Natural killer cell (primary cell): ENCODE measurements around the gene SH3GL3. TPM values are rescaled to one million over a fixed set of nuclear protein-coding genes. Genes with fewer than 3 reads are reported as not detected.

Source experiments
- ATAC-seq, 3 donors: fragments of 150-1000 bp in 2 of 3; fragments of 200-7000 bp in 1 of 3; cut with Tn5 transposase; 1 replicate in 1 of 3; 2 replicates in 2 of 3; pipeline ENCODE4 v1.10.0; 2021; ENCODE audit warnings: mild to moderate bottlenecking in 2 of 3, moderate library complexity in 2 of 3
- DNase-seq, 2 donors: peaks; one replicate each; pipeline versions ENCODE4 v3.0.0 to v3.0.0-alpha.2; 2013 to 2021; ENCODE audit warnings: mixed read lengths in 1 of 2
- H3K27ac ChIP-seq: one replicate; pipeline ENCODE4 v1.5.1; 2013; ENCODE audit warnings: mild to moderate bottlenecking, low read length
- H3K27me3 ChIP-seq: one replicate; pipeline ENCODE4 v1.6.1; 2013; ENCODE audit warnings: low read length; ENCODE audit not compliant: control insufficient read depth, insufficient read depth
- H3K36me3 ChIP-seq: one replicate; pipeline ENCODE4 v1.6.1; 2013; ENCODE audit warnings: low read length; ENCODE audit not compliant: control insufficient read depth, insufficient read depth
- H3K4me1 ChIP-seq: one replicate; pipeline ENCODE4 v1.6.1; 2013; ENCODE audit warnings: low read length; ENCODE audit not compliant: control insufficient read depth, insufficient read depth
- H3K4me3 ChIP-seq: one replicate; pipeline ENCODE4 v1.5.1; 2013; ENCODE audit warnings: low read length
- H3K9me3 ChIP-seq: one replicate; pipeline ENCODE4 v1.6.1; 2013; ENCODE audit warnings: low read length; ENCODE audit not compliant: control insufficient read depth, insufficient read depth
- H3K27ac Mint-ChIP-seq, 2 donors: one replicate each; pipeline ENCODE4 v1.8.0; 2022; ENCODE audit warnings: mild to moderate bottlenecking in 2 of 2, mixed read lengths in 2 of 2, moderate library complexity in 1 of 2
- H3K27me3 Mint-ChIP-seq, 2 donors: one replicate each; pipeline ENCODE4 v1.8.0; 2022; ENCODE audit warnings: low read depth in 2 of 2, mixed read lengths in 2 of 2
- H3K36me3 Mint-ChIP-seq: one replicate; pipeline ENCODE4 v1.8.0; 2022; ENCODE audit warnings: mixed read lengths
- H3K4me1 Mint-ChIP-seq, 2 donors: one replicate each; pipeline ENCODE4 v1.8.0; 2022; ENCODE audit warnings: mixed read lengths in 2 of 2
- H3K4me3 Mint-ChIP-seq: one replicate; pipeline ENCODE4 v1.8.0; 2022; ENCODE audit warnings: mild to moderate bottlenecking, moderate library complexity, mixed read lengths
- H3K9me3 Mint-ChIP-seq, 2 donors: one replicate each; pipeline ENCODE4 v1.8.0; 2022; ENCODE audit warnings: mixed read lengths in 2 of 2
- CTCF ChIP-seq: fragments of 200-600 bp; IDR thresholded peaks from one replicate; pipeline ENCODE4 v1.8.0; 2022; ENCODE audit warnings: antibody characterized with exemption
- WGBS: methylation state at CpG from one replicate; pipeline ENCODE4 v1.1.7; 2013; ENCODE audit warnings: missing lambda C conversion rate; ENCODE audit not compliant: insufficient coverage; 5-methylcytosine and 5-hydroxymethylcytosine counted together
- intact Hi-C: fragments of 100-400 bp; cut with micrococcal nuclease; formaldehyde crosslinking; loops from one replicate; pipeline ENCODE4 v1.14.2; 2022
- total RNA-seq, 4 donors: library from RNA; stranded (reverse); fragments of 120-200 nt in 1 of 4; gene quantifications; one replicate each; pipeline versions ENCODE4 v1.2.3 to v1.2.4, GENCODE V29; 2013 to 2022

SH3GL3 gene
- total RNA-seq, 3 donors from 2014 or later (not counting 1 experiment from before 2014, with no cell fraction given) = not detected

- Mint-ChIP-seq H3K36me3 (no peaks in the 10 kb centered on the region), H3K27me3 (peaks cover 11 to 23% of the 10 kb centered on the region in 2 donors), H3K4me3 (no peak overlapping the region), H3K9me3 (no peaks in the 10 kb centered on the region), H3K27ac (no peak overlapping the region), H3K4me1 (no peaks in the 10 kb centered on the region)
- whole genome bisulfite sequencing = 83% methylated on average over 3 of the region's 3 CpGs
- DNase-seq = no peak
- Histone ChIP-seq H3K4me1 (no peaks in the 10 kb centered on the region), H3K9me3 (no peaks in the 10 kb centered on the region), H3K36me3 (no peaks in the 10 kb centered on the region), H3K27ac (no peak overlapping the region), H3K27me3 (no peaks in the 10 kb centered on the region), H3K4me3 (no peak overlapping the region)
- no peak for ATAC-seq
- intact Hi-C loops = no loop called here
- no peak for TF ChIP-seq CTCF
These were observed 14.9 kb downstream of the SH3GL3 start for GRCh38 chr15:83462026-83462425.

- Histone ChIP-seq H3K36me3 (no peaks in the 10 kb centered on the region), H3K4me3 (no peak overlapping the region), H3K4me1 (no peaks in the 10 kb centered on the region), H3K27ac (no peak overlapping the region), H3K9me3 (no peaks in the 10 kb centered on the region), H3K27me3 (no peaks in the 10 kb centered on the region)
- ATAC-seq (no peak), DNase-seq (no peak)
- Mint-ChIP-seq H3K36me3 (no peaks in the 10 kb centered on the region), H3K27ac (no peak overlapping the region), H3K4me1 (no peaks in the 10 kb centered on the region), H3K4me3 (no peak overlapping the region), H3K27me3 (peaks cover 13 to 19% of the 10 kb centered on the region in 2 donors), H3K9me3 (no peaks in the 10 kb centered on the region)
- no peak for TF ChIP-seq CTCF
- WGBS = 18% methylated on average over 4 of the region's 4 CpGs
- intact Hi-C loops = no loop called here
These were observed 15.9 kb downstream of the SH3GL3 start for GRCh38 chr15:83462953-83463433.

- H3K9me3 ChIP-seq = no peaks in the 10 kb centered on the region
- no peak overlapping the region for H3K4me3 Mint-ChIP-seq
- no peak overlapping the region for H3K27ac ChIP-seq
- no peaks in the 10 kb centered on the region for H3K36me3 ChIP-seq
- no peak for TF ChIP-seq CTCF
- H3K27me3 ChIP-seq = no peaks in the 10 kb centered on the region
- H3K4me3 ChIP-seq = no peak overlapping the region
- ATAC-seq (no peak), DNase-seq (no peak)
- intact Hi-C loops = no loop called here
- H3K36me3 Mint-ChIP-seq = no peaks in the 10 kb centered on the region
- H3K27me3 Mint-ChIP-seq = peaks cover 13 to 20% of the 10 kb centered on the region in 2 donors
- H3K9me3 Mint-ChIP-seq = peaks cover 0 to 2% of the 10 kb centered on the region in 2 donors
- no peaks in the 10 kb centered on the region for H3K4me1 ChIP-seq
- no peaks in the 10 kb centered on the region for H3K4me1 Mint-ChIP-seq
- H3K27ac Mint-ChIP-seq = no peak overlapping the region
These were observed 23.7 kb downstream of the SH3GL3 start for GRCh38 chr15:83470887-83471286.

- H3K9me3 Mint-ChIP-seq = peaks cover 0 to 2% of the 10 kb centered on the region in 2 donors
- ATAC-seq (no peak), DNase-seq (no peak)
- Histone ChIP-seq H3K36me3 (no peaks in the 10 kb centered on the region), H3K4me1 (no peaks in the 10 kb centered on the region), H3K4me3 (no peak overlapping the region), H3K27me3 (no peaks in the 10 kb centered on the region), H3K27ac (no peak overlapping the region), H3K9me3 (no peaks in the 10 kb centered on the region)
- H3K27me3 Mint-ChIP-seq = peaks cover 13 to 20% of the 10 kb centered on the region in 2 donors
- intact Hi-C loops = no loop called here
- no peaks in the 10 kb centered on the region for H3K36me3 Mint-ChIP-seq
- TF ChIP-seq CTCF = no peak
- WGBS = 100% methylated on average over 1 of the region's 1 CpG
- no peak overlapping the region for H3K27ac Mint-ChIP-seq
- no peak overlapping the region for H3K4me3 Mint-ChIP-seq
- no peaks in the 10 kb centered on the region for H3K4me1 Mint-ChIP-seq
These were observed 24.2 kb downstream of the SH3GL3 start for GRCh38 chr15:83471307-83471866.
